Measurements from ENCODE around the gene GDPD5. TPM values are rescaled to one million over a fixed set of nuclear protein-coding genes. Genes with fewer than 3 reads are reported as not detected.

Gene GDPD5
- total and polyA plus RNA-seq, 2 donors (not counting 1 experiment from before 2014, with no cell fraction given) = 2.5 to 3.1 TPM

DNA sequence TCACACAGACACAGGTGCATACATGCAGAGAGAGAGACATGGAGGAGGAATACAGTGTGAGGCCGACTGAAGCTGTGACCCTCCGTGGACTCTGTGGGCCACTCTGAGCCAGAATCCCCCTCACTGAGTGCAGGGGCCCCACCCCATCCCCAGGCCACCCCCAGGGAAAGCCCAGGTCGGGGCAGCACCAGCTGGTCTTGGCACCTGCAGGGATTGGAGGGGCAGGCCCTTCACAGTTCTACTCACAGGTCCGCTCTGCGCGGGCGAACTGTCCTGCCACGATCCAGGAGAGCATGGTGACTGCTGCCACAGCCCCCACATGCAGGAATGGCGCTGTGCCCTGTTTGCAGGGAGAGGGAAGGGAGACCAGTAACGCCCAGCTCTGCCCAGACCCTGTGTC is 76.5 kb downstream of the GDPD5 start:
- Histone ChIP-seq H3K9me3 (ENCODE audit: control insufficient read depth, insufficient read depth, low read depth, low read length) (no peaks in the 10 kb centered on the region), H3K4me1 (ENCODE audit: control insufficient read depth, extremely low read depth, insufficient read depth, low read length) (no peaks in the 10 kb centered on the region), H3K4me2 (ENCODE audit: extremely low read depth, insufficient read depth, low read length) (no peak overlapping the region), H3K27me3 (ENCODE audit: control insufficient read depth, insufficient read depth, low read length) (no peaks in the 10 kb centered on the region), H3K79me2 (ENCODE audit: control insufficient read depth, insufficient read depth, low read length) (no peaks in the 10 kb centered on the region), H2AFZ (ENCODE audit: low read length) (no peak overlapping the region), H3K9ac (ENCODE audit: insufficient read depth, low read length) (no peak overlapping the region), H3K4me3 (replicated peaks in 1 of 4; ENCODE audit: control extremely low read depth in 1 of 4, insufficient read depth in 1 of 4, low read depth in 3 of 4, low read length in 4 of 4) (no peak overlapping the region), H4K20me1 (ENCODE audit: control insufficient read depth, extremely low read depth, insufficient read depth, low read length) (no peaks in the 10 kb centered on the region), H3K36me3 (ENCODE audit: control insufficient read depth, insufficient read depth, low read length) (no peaks in the 10 kb centered on the region), H3K27ac (ENCODE audit: insufficient read depth, low read length) (no peak overlapping the region)
- no peak for TF ChIP-seq EZH2 (IDR thresholded peaks at IDR 0.05; ENCODE audit: low read length, missing control alignments)
- TF ChIP-seq, protein P1, sequence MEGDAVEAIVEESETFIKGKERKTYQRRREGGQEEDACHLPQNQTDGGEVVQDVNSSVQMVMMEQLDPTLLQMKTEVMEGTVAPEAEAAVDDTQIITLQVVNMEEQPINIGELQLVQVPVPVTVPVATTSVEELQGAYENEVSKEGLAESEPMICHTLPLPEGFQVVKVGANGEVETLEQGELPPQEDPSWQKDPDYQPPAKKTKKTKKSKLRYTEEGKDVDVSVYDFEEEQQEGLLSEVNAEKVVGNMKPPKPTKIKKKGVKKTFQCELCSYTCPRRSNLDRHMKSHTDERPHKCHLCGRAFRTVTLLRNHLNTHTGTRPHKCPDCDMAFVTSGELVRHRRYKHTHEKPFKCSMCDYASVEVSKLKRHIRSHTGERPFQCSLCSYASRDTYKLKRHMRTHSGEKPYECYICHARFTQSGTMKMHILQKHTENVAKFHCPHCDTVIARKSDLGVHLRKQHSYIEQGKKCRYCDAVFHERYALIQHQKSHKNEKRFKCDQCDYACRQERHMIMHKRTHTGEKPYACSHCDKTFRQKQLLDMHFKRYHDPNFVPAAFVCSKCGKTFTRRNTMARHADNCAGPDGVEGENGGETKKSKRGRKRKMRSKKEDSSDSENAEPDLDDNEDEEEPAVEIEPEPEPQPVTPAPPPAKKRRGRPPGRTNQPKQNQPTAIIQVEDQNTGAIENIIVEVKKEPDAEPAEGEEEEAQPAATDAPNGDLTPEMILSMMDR (conservative IDR thresholded peaks at IDR 0.05 in 1 of 2, IDR thresholded peaks at IDR 0.05 in 1 of 2; ENCODE audit: low read depth in 1 of 2, low read length in 2 of 2) = no peak
- DNase-seq (ENCODE audit: low read depth in 2 of 2) = no peak

DNA sequence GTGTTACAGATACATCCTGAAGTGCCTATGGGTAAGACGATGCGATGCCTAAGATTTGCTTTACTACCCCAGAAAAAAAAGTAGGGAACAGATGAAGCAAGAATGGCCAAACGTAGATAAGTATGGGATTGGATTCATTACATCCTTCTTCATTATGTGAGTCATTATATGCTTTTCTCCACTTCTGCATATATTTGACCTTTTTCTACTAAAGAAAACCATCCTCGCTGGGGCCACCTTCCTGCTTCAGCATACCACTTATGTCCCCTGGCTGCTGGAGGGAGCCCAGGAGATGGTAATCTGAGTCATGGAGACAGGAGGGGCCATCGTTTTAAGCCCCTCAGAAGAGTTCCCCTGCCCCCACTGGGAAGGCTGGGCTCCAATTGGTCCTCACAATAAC is 78.3 kb downstream of the GDPD5 start:
- H3K36me3 ChIP-seq (ENCODE audit: control insufficient read depth, insufficient read depth, low read length) = no peaks in the 10 kb centered on the region
- no peak overlapping the region for H2AFZ ChIP-seq (ENCODE audit: low read length)
- H3K27me3 ChIP-seq (ENCODE audit: control insufficient read depth, insufficient read depth, low read length) = no peaks in the 10 kb centered on the region
- H3K4me1 ChIP-seq (ENCODE audit: control insufficient read depth, extremely low read depth, insufficient read depth, low read length) = no peaks in the 10 kb centered on the region
- no peaks in the 10 kb centered on the region for H4K20me1 ChIP-seq (ENCODE audit: control insufficient read depth, extremely low read depth, insufficient read depth, low read length)
- H3K79me2 ChIP-seq (ENCODE audit: control insufficient read depth, insufficient read depth, low read length) = no peaks in the 10 kb centered on the region
- DNase-seq (ENCODE audit: low read depth in 2 of 2) = no peak
- no peak for TF ChIP-seq EZH2 (IDR thresholded peaks at IDR 0.05; ENCODE audit: low read length, missing control alignments)
- TF ChIP-seq, protein P1 (conservative IDR thresholded peaks at IDR 0.05 in 1 of 2, IDR thresholded peaks at IDR 0.05 in 1 of 2; ENCODE audit: low read depth in 1 of 2, low read length in 2 of 2) = no peak
- no peak overlapping the region for H3K9ac ChIP-seq (ENCODE audit: insufficient read depth, low read length)
- H3K27ac ChIP-seq (ENCODE audit: insufficient read depth, low read length) = no peak overlapping the region
- no peak overlapping the region for H3K4me3 ChIP-seq (replicated peaks in 1 of 4; ENCODE audit: control extremely low read depth in 1 of 4, insufficient read depth in 1 of 4, low read depth in 3 of 4, low read length in 4 of 4)
- no peaks in the 10 kb centered on the region for H3K9me3 ChIP-seq (ENCODE audit: control insufficient read depth, insufficient read depth, low read depth, low read length)
- H3K4me2 ChIP-seq (ENCODE audit: extremely low read depth, insufficient read depth, low read length) = no peak overlapping the region

DNA sequence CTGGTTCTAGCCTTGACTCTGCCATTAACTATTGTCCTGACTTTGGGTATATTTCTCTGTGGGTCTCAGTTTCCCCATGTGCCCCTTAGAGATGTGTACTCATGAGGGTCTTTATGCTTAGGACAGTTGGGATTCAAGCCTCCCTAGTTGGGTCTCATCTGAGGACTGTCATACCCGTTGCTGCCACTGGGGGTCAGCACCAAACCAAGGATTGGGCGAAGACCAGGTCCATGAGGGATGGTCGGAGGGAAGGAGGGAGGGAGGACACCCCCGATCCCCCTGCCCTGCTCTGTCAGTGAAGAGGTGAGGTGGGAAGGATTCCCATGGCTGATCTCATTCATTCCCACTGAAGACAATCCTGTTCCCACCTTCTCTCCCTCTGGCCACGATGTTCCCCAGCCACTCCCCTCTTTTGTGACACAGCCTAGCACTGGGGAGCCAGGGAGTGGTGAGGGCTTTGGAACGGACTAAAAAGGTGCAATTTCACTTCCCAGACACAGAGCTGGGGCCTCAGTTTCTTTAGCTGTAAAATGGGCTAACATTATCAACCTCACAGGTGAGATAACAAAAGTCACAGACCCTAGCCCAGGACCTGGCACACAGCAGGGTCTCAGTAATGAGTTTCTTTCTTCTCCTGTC is 80.3 kb downstream of the GDPD5 start:
- Histone ChIP-seq H4K20me1 (ENCODE audit: control insufficient read depth, extremely low read depth, insufficient read depth, low read length) (no peaks in the 10 kb centered on the region), H2AFZ (ENCODE audit: low read length) (no peak overlapping the region), H3K79me2 (ENCODE audit: control insufficient read depth, insufficient read depth, low read length) (no peaks in the 10 kb centered on the region), H3K9me3 (ENCODE audit: control insufficient read depth, insufficient read depth, low read depth, low read length) (no peaks in the 10 kb centered on the region), H3K9ac (ENCODE audit: insufficient read depth, low read length) (no peak overlapping the region), H3K4me2 (ENCODE audit: extremely low read depth, insufficient read depth, low read length) (no peak overlapping the region), H3K27me3 (ENCODE audit: control insufficient read depth, insufficient read depth, low read length) (no peaks in the 10 kb centered on the region), H3K27ac (ENCODE audit: insufficient read depth, low read length) (no peak overlapping the region), H3K4me1 (ENCODE audit: control insufficient read depth, extremely low read depth, insufficient read depth, low read length) (no peaks in the 10 kb centered on the region), H3K4me3 (replicated peaks in 1 of 4; ENCODE audit: control extremely low read depth in 1 of 4, insufficient read depth in 1 of 4, low read depth in 3 of 4, low read length in 4 of 4) (no peak overlapping the region), H3K36me3 (ENCODE audit: control insufficient read depth, insufficient read depth, low read length) (no peaks in the 10 kb centered on the region)
- peak; percentile 28 to 46 for DNase-seq (ENCODE audit: low read depth in 2 of 2)
- TF ChIP-seq, protein P1 (conservative IDR thresholded peaks at IDR 0.05 in 1 of 2, IDR thresholded peaks at IDR 0.05 in 1 of 2; ENCODE audit: low read depth in 1 of 2, low read length in 2 of 2) = peak; percentile 92 to 97
- TF ChIP-seq EZH2 (IDR thresholded peaks at IDR 0.05; ENCODE audit: low read length, missing control alignments) = no peak

Measured in fibroblast of lung (primary cell).